ENCODE measurements around the gene MARCHF11.

- TF ChIP-seq CTCF (IDR thresholded peaks at IDR 0.05 in 2 of 3, conservative IDR thresholded peaks at IDR 0.05 in 1 of 3; ENCODE audit: borderline replicate concordance in 1 of 3, insufficient read depth in 1 of 3, low read depth in 2 of 3, low read length in 2 of 3) (no peak), EZH2 (IDR thresholded peaks at IDR 0.05) (no peak), ZBTB33 (IDR thresholded peaks at IDR 0.05; ENCODE audit: extremely low read depth, insufficient replicate concordance, low read length) (no peak), POLR2AphosphoS5 (IDR thresholded peaks at IDR 0.05; ENCODE audit: low read depth, low read length) (no peak), ATF3 (IDR thresholded peaks at IDR 0.05) (no peak), POLR2A (IDR thresholded peaks at IDR 0.05; ENCODE audit: borderline replicate concordance, extremely low read depth, insufficient read depth, insufficient read length) (no peak), REST (IDR thresholded peaks at IDR 0.05; ENCODE audit: low read depth) (no peak)
These were observed 128.3 kb downstream of the MARCHF11 start for GRCh38 chr5:16051246-16051755.

Data from HCT116 (cell line).